Glutamatergic neuron (in vitro differentiated cells): ENCODE results near the gene RNF115. TPM values are rescaled to one million over a fixed set of nuclear protein-coding genes. Genes with fewer than 3 reads are reported as not detected.
"Not testable (repeated sequence)": the region's sequence is repeated elsewhere in the genome, so short reads cannot be mapped to it uniquely, and the experiment has no call there.

Experiments used
- DNase-seq: peaks from one replicate; pipeline ENCODE4 v3.0.0; 2022
- H3K27ac Mint-ChIP-seq: one replicate; pipeline ENCODE4 v1.8.0; 2020; ENCODE audit warnings: mild to moderate bottlenecking, mixed read lengths, inconsistent platforms; ENCODE audit not compliant: unreplicated experiment
- H3K27me3 Mint-ChIP-seq: one replicate; pipeline ENCODE4 v1.8.0; 2020; ENCODE audit warnings: mild to moderate bottlenecking, moderate library complexity, mixed read lengths, inconsistent platforms; ENCODE audit not compliant: unreplicated experiment
- H3K36me3 Mint-ChIP-seq: one replicate; pipeline ENCODE4 v1.8.0; 2020; ENCODE audit warnings: mild to moderate bottlenecking, mixed read lengths, inconsistent platforms; ENCODE audit not compliant: unreplicated experiment
- H3K4me1 Mint-ChIP-seq: one replicate; pipeline ENCODE4 v1.8.0; 2020; ENCODE audit warnings: mild to moderate bottlenecking, low read depth, mixed read lengths, inconsistent platforms; ENCODE audit not compliant: unreplicated experiment
- H3K4me3 Mint-ChIP-seq: one replicate; pipeline ENCODE4 v1.8.0; 2020; ENCODE audit warnings: mild to moderate bottlenecking, mixed read lengths, inconsistent platforms; ENCODE audit not compliant: unreplicated experiment
- H3K9me3 Mint-ChIP-seq: one replicate; pipeline ENCODE4 v1.8.0; 2020; ENCODE audit warnings: mild to moderate bottlenecking, moderate library complexity, mixed read lengths, inconsistent platforms; ENCODE audit not compliant: unreplicated experiment
- CTCF ChIP-seq: fragments of 200-600 bp; sonication (generic); IDR thresholded peaks from one replicate; pipeline ENCODE4 v1.5.0; 2021; ENCODE audit not compliant: partially characterized antibody, unreplicated experiment
- total RNA-seq: library from RNA; stranded (reverse); fragmentation: NEBNext Ultra II Directional; extraction: Animal tissue kit (Norgen Biotek cat#: 25700); gene quantifications from one replicate; pipeline ENCODE4 v1.2.1, GENCODE V29; 2021; ENCODE audit not compliant: unreplicated experiment

RNF115 gene
- total RNA-seq, 1 donor from 2014 or later, result 20.5 TPM

GRCh38 chr1:145730900-145731299, 93.0 kb downstream of the RNF115 start:
- Mint-ChIP-seq H3K9me3 (no peaks in the 10 kb centered on the region), H3K36me3 (no peaks in the 10 kb centered on the region), H3K27ac (no peak overlapping the region), H3K27me3 (peaks cover 3% of the 10 kb centered on the region), H3K4me1 (peaks cover 8% of the 10 kb centered on the region), H3K4me3 (no peak overlapping the region)
- no peak for TF ChIP-seq CTCF
- DNase-seq, result no peak

DNA sequence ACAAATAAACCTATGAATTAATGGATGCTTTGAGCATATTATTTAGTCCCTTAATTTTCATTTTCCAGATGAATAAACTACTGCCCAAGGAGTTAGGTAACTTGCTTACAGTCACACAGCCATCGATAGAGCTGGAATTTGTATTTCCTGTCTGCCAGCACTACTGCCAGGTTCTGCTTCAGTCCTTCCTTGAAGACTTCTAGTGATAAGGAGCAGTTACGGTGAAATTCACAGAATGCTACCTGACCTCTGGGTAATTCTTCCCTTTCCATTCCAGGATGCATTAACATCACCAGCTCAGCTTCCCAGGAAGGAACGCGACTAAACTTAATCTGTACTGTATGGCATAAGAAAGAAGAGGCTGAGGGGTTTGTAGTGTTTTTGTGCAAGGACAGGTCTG, 93.4 kb downstream of the RNF115 start:
- TF ChIP-seq CTCF, result no peak
- H3K4me3 Mint-ChIP-seq, result no peak overlapping the region
- no peak overlapping the region for H3K27ac Mint-ChIP-seq
- no peaks in the 10 kb centered on the region for H3K36me3 Mint-ChIP-seq
- H3K27me3 Mint-ChIP-seq, result peaks cover 3% of the 10 kb centered on the region
- no peak for DNase-seq
- H3K9me3 Mint-ChIP-seq, result no peaks in the 10 kb centered on the region
- H3K4me1 Mint-ChIP-seq, result peaks cover 8% of the 10 kb centered on the region

DNA sequence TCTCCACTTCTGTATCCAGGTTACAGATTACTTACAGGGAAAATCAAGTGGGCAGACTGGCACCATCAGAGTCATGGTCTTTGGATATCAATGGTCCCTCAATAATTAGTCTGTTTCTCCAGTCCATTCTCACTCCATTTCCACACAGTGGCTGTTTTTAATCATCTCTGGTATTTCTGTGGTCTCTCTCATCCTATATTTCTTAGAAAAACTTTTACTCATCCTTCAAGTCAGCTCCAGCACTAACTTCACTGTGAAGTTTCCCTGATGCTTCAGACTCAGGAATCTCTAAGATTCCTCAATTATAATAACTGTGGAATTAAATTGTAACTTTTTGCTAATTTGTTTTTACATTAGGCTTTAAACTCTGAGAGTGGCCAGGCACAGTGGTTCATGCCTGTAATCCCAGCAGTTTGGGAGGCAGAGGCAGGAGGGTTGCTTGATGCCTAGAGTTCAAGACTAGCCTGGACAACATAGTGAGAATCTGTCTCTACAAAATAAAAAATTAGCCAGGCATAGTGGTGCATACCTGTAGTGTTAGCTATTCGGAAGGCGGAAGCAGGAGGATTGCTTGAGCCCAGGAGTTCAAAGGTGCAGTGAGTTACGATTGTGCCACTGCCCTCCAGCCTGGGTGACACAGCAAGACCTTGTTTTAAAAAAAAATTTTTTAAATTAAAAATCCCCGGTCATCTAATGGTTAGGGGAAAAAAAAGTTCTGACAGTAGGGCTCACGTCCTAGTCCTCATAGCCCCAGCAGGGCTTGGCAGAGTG, 94.0 kb downstream of the RNF115 start:
- peaks cover 3% of the 10 kb centered on the region for H3K27me3 Mint-ChIP-seq
- peaks cover 8% of the 10 kb centered on the region for H3K4me1 Mint-ChIP-seq
- H3K4me3 Mint-ChIP-seq, result no peak overlapping the region
- no peak overlapping the region for H3K27ac Mint-ChIP-seq
- TF ChIP-seq CTCF, result no peak
- H3K9me3 Mint-ChIP-seq, result no peaks in the 10 kb centered on the region
- no peak for DNase-seq
- no peaks in the 10 kb centered on the region for H3K36me3 Mint-ChIP-seq

DNA sequence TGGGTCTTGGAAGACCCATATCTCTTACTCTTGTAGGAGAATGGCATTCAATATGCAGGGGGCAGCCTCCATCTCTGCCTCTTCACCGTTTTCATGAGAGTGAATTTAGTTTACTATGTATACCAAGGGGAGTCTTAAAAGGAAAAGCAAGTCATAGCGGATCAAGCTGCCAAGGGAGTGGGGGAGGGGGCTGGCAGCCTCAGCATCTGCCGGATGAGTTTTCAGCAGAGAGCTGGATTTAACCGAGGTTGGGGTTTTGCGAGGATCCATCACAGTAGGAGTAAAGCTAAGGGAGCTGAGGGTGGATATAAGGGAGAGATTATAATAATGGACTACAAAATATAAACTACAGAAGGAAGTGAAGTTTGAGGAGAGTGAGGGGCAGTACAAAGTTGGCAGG, 94.7 kb downstream of the RNF115 start:
- H3K27ac Mint-ChIP-seq, result no peak overlapping the region
- no peaks in the 10 kb centered on the region for H3K36me3 Mint-ChIP-seq
- no peak for DNase-seq

GRCh38 chr1:145726193-145726592, 97.7 kb downstream of the RNF115 start:
- H3K4me3 Mint-ChIP-seq, DNase-seq, H3K36me3 Mint-ChIP-seq, H3K27ac Mint-ChIP-seq, H3K27me3 Mint-ChIP-seq, H3K9me3 Mint-ChIP-seq: not testable (repeated sequence)
- peaks cover 15% of the 10 kb centered on the region for H3K4me1 Mint-ChIP-seq

More for the DNA sequence above, 94.7 kb downstream of the RNF115 start:
- Mint-ChIP-seq H3K27me3 (peaks cover 3% of the 10 kb centered on the region), H3K4me3 (no peak overlapping the region), H3K9me3 (no peaks in the 10 kb centered on the region), H3K4me1 (peaks cover 8% of the 10 kb centered on the region)
- no peak for TF ChIP-seq CTCF
